GM18499 (cell line): ENCODE measurements around the gene HSF2BP.
"Not testable (repeated sequence)": the region's sequence is repeated elsewhere in the genome, so short reads cannot be mapped to it uniquely, and the experiment has no call there.

ENCODE experiments used
- ATAC-seq: cut with Tn5 transposase; IDR thresholded peaks from one replicate; pipeline ENCODE4 v1.9.1; 2021; ENCODE audit warnings: moderate number of reproducible peaks; ENCODE audit not compliant: insufficient read depth, unreplicated experiment

HSF2BP gene

DNA sequence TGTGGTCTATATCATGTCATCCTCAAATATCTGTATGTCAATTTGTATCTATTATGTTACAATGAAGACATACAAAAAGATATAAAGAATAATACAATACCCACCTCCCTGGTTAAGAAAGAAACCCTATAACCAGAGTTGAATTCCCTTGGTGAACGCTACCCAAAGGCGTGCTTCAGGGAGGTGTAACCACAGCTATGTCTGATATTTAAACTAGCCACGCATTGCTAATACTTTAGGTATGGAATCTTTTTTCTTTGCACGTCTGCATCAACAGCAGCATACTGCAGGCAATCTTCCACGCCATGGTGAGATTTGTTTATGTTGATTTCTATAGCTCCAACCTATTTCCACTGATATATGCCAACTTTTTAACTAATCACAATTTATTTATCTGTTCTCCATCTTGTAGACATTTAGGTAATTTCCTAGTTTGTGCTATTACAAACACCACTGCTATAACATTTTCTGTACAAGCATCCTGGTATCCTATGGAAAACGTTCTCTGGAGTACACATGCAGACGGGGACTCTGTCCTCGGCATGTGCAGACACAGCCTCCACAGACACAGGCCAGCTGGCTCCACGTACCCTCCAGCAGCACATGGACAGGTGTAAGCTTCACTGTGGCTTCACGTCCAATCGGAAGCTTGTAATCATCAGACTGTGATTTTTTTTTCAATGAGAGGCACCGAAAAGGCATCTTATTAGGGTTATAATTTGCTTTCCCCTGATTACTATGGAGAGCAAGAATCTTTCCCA is 58.5 kb downstream of the HSF2BP start:
- no peak for ATAC-seq

DNA sequence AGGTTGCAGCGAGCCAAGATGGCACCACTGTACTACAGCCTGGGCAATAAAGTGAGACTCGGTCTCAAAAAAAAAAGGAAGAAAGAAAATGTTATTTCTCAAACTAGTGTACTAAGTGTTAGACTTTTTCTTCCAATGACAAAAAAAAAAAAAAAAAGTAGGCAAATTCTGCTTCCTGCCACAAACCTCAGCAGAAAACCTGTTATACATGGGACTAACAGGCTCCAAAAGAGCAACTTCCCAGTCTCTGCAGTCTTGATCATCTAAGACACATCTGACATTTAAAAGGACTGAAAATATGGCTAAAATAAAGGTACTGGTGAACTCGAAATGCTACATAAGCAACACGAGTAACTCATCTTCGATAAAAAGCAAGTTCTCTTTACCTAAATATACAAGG is 59.6 kb downstream of the HSF2BP start:
- ATAC-seq = no peak

GRCh38 chr21:43598416-43599120 is 60.7 kb downstream of the HSF2BP start:
- ATAC-seq = no peak

- no peak for ATAC-seq
Measured at GRCh38 chr21:43597540-43598250, 61.6 kb downstream of the HSF2BP start.

GRCh38 chr21:43597052-43597451 is 62.2 kb downstream of the HSF2BP start:
- ATAC-seq = no peak

- ATAC-seq = no peak
Measured at GRCh38 chr21:43596616-43597015, 62.7 kb downstream of the HSF2BP start.

- not testable (repeated sequence) for ATAC-seq
Measured at GRCh38 chr21:43595769-43596168, 63.5 kb downstream of the HSF2BP start.

- ATAC-seq = no peak
Measured at GRCh38 chr21:43593078-43593477, 66.2 kb downstream of the HSF2BP start.

DNA sequence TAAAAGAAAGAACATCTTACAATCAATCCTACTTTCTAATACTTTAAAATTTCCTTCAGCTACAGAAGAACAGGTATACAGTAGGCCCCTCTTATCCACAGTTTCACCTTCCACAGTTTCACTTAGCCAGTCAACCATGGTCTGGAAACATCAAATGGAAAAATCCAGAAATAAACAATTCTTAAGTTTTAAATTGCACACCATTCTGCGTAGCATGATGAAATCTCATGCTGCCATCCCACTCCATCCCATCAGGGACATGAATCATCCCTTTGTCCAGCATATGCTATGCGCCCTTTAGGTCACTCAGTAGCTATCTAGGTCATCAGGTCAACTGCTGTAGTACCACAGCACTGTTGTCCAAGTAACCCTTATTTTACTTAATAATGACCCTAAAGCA is 67.7 kb downstream of the HSF2BP start:
- no peak for ATAC-seq

DNA sequence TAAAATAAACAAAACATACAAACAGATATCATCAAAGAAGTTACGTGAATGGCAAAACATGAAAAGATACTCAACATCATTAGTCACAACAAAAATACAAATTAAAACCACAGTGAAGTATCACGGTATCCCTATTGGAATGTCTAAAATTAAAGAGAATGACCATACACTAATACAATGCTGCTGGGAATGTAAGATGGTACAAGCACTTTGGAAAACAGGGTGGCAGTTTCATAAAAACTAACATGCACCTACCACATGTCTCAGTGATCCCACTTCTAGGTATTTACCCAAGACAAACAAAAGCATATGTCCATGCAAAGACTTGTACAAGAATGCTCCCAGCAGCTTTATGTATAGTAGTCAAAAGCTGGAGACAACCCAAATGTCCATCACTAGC is 69.1 kb downstream of the HSF2BP start:
- no peak for ATAC-seq

DNA sequence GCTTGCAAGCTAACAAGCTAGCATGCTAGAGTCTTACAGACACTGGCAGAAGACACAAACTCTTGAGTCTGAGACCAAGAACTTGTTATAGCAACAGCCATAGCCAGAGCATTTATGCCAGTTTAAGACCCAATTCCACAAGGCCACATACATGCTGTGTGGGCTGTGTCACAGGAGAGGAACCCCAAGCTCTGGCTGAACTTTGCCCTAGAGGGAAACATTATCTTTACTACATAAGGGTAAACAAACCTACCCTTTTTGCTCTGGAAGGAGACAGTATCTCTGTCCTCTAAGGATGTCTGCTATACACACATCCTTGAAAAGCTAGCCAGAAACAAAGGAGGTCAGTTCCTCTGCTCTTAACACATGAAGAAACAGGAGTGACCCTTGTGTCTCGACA is 70.3 kb downstream of the HSF2BP start:
- ATAC-seq = no peak

GRCh38 chr21:43585924-43586413 is 73.3 kb downstream of the HSF2BP start:
- no peak for ATAC-seq

DNA sequence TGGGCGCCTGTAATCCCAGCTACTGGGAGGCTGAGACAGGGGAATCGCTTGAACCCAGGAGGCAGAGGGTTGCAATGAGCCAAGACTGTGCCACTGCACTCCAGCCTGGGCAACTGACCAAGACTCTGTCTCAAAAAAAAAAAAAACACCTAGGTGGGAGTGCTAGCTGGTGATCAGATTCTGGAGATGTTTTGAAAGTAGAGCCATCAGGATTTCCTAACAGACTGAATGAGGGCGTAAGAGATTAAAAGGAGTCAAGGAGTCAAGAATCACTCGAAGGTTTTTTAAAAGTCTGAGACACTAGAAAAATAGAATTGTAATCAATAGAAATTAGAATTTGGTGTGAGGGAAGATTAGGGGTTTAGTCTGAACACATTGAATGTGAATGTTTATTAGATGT is 73.8 kb downstream of the HSF2BP start:
- ATAC-seq = no peak

DNA sequence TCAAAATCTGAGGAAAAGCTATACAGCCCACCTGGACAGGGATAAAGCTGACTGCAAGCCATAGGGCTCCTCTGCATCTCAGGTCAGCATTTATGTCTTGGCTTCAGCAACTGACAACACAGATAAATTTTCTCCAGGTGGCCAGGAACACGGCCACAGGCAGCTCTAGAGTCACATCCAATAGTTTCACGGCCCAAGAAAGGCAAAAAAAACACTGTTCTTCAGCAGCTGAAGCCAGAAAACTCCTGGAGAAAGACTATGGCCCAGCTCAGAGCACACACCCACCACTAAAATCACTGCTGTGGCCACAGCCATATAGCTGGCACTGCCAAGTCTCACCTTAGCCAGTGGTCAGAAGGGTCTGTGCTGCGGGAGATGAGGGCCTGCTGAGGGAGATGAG is 77.8 kb downstream of the HSF2BP start:
- no peak for ATAC-seq

GRCh38 chr21:43578677-43579303 is 80.5 kb downstream of the HSF2BP start:
- no peak for ATAC-seq

DNA sequence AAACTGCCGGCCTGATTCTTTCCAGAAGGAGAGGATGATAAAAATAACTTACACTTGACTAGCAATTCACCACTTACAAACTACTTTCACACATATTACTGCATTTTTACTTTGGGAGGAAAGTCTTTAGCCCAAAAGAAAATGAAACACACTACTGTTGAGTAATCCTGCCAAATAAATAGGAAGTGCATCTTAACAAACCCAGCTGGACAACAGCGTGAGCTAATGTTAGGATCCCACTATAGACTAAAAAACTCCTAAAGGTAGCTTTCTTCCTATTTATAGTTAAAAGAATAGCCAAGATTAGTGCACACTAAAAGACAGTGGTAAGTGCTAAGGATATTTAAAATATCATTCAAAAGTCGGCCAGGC is 83.8 kb downstream of the HSF2BP start:
- no peak for ATAC-seq

DNA sequence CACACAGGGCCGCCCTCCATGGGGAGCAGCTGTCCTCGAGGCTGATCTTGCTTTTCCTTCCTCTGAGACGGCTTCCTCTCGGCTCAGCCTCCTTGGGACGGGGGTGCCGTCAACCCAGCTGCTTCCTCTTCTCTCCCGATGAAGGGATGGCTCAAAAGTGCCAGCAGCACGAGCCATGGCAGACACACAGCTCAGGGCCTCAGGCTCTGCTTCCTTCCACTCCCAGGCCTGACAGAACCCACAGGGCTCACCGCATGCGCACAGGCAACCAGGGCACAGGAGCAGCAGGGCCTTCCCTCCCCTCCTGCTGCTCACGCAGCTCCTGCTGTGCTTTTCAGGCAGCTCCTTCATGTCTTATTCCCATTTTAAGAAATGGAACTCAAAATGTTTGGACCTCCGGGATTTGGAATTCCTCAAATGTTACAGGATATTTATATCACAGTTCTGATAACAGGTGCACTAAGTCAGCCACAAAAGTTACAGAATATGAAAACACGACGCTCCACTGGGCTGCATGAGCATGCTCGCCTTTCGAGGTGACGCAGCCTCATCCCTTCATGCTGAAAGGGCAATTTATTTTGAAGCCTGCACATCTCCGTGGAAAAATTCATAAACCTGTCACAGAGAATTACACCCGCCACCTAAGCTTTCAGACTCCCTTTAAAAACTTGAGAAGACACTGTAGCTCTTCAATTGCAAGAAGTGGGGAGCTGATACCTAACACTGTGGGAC is 84.4 kb downstream of the HSF2BP start:
- ATAC-seq = no peak

DNA sequence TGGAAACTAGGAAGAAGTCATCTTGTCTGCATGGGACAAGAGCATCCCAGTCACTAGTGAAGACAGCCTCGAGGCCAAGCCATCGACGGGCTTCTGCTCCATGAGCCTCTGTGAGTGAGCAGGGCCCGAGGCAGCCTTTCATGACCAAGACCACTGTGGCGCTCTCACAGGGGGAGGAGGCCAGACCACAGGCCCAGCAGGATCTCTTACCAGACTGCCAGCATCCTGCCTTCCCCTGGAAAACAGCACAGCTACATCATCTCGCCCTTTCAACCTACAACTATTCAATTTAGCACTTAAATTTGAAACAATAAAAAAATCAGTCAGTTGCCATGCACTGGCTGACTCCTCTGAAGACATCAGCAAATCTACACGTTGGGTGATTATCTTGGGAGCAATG is 85.4 kb downstream of the HSF2BP start:
- ATAC-seq = no peak

DNA sequence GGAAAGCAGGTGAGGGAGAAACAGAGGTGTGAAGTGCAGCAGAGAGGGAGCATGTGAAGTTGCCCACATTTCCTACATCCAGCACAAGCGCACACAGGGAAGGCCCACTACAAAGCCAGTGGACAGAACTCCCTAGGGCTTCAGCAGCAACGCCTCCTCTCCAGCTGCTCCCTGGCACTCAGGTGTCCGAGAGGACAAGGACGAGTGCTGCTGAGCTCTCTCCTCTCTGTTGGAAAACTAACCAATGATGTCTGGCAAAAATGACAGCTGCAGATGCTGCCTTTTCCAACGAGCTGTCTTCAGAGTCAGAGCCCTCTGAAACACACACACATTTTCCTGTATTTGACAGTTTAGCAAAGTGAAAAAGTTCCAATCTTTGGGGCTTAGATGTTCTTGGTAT is 86.8 kb downstream of the HSF2BP start:
- ATAC-seq = no peak

- ATAC-seq = no peak
Measured at GRCh38 chr21:43571976-43572375, 87.3 kb downstream of the HSF2BP start.
